Lower leg skin (tissue), 3 donors: ENCODE results near the gene KCNN4.

ENCODE experiments used
- CTCF ChIP-seq, 3 donors: fragments of 450-650 bp; IDR thresholded peaks; one replicate each; pipeline ENCODE4 v1.5.1; 2016; ENCODE audit warnings: antibody characterized with exemption in 3 of 3, mild to moderate bottlenecking in 3 of 3, moderate library complexity in 2 of 3
- POLR2A ChIP-seq, 2 donors: fragments of 450-650 bp; IDR thresholded peaks; one replicate each; pipeline ENCODE4 v1.6.1; 2016 to 2017; ENCODE audit warnings: antibody characterized with exemption in 2 of 2, mild to moderate bottlenecking in 1 of 2, moderate library complexity in 1 of 2

- no peak for TF ChIP-seq POLR2A (IDR thresholded peaks at IDR 0.05)
- TF ChIP-seq CTCF (IDR thresholded peaks at IDR 0.05) = no peak
Measured at GRCh38 chr19:43759515-43759914, 21.3 kb downstream of the KCNN4 start.
